Parathyroid adenoma (tissue), 2 donors: ENCODE data around the gene ENTHD1.
"Not testable (repeated sequence)": the region's sequence is repeated elsewhere in the genome, so short reads cannot be mapped to it uniquely, and the experiment has no call there.

Experiments used
- H2AFZ ChIP-seq: fragments of 300-600 bp; sonication (generic); one replicate; pipeline ENCODE4 v1.7.0; 2017; ENCODE audit warnings: antibody characterized with exemption, mild to moderate bottlenecking
- H3K27ac ChIP-seq: fragments of 300-600 bp; sonication (generic); one replicate; pipeline ENCODE4 v1.7.0; 2017
- H3K27me3 ChIP-seq: fragments of 300-600 bp; sonication (generic); one replicate; pipeline ENCODE4 v1.7.0; 2017; ENCODE audit warnings: low read length; ENCODE audit not compliant: control insufficient read depth, insufficient read depth
- H3K36me3 ChIP-seq: fragments of 300-600 bp; sonication (generic); one replicate; pipeline ENCODE4 v1.7.0; 2017; ENCODE audit warnings: low read length; ENCODE audit not compliant: control insufficient read depth, insufficient read depth
- H3K4me1 ChIP-seq: fragments of 300-600 bp; sonication (generic); one replicate; pipeline ENCODE4 v1.7.0; 2017; ENCODE audit warnings: control low read depth
- H3K4me2 ChIP-seq: fragments of 300-600 bp; sonication (generic); one replicate; pipeline ENCODE4 v1.7.0; 2017; ENCODE audit warnings: low read length
- H3K4me3 ChIP-seq: fragments of 300-600 bp; sonication (generic); one replicate; pipeline ENCODE4 v1.7.0; 2017; ENCODE audit warnings: low read depth, low read length
- H3K79me2 ChIP-seq: fragments of 300-600 bp; sonication (generic); one replicate; pipeline ENCODE4 v1.7.0; 2017; ENCODE audit warnings: control low read depth
- H3K9ac ChIP-seq: fragments of 300-600 bp; sonication (generic); one replicate; pipeline ENCODE4 v1.7.0; 2017; ENCODE audit warnings: mild to moderate bottlenecking
- H3K9me3 ChIP-seq: fragments of 300-600 bp; sonication (generic); one replicate; pipeline ENCODE4 v1.7.0; 2017; ENCODE audit warnings: low read length; ENCODE audit not compliant: control insufficient read depth
- TF ChIP-seq, protein P1 (sequence below): fragments of 300-600 bp; sonication (generic); IDR thresholded peaks from one replicate; pipeline ENCODE4 v1.7.0; 2017; ENCODE audit warnings: antibody characterized with exemption, mild to moderate bottlenecking
- donor health status: primary hyperparathyroidism.

ENTHD1 gene

DNA sequence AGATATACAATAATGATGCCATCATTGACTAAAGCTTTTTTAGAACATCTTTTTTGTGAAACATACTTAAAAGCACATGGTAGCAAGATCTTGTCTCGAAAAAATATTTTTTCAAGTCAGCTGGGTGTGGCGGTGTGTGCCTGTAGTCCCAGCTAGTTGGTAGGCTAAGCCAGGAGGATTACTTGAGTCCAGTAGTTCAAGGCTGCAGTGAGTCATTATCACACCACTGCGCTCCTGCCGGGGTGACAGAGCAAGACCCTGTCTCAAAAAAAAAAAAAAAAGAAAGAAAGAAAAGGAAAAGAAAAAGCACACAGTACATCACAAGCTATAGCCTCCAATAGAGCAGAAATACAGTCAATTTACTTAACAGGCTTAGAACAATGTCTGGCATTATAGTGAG is 37.0 kb downstream of the ENTHD1 start:
- no peak overlapping the region for H3K9ac ChIP-seq
- TF ChIP-seq, protein P1, sequence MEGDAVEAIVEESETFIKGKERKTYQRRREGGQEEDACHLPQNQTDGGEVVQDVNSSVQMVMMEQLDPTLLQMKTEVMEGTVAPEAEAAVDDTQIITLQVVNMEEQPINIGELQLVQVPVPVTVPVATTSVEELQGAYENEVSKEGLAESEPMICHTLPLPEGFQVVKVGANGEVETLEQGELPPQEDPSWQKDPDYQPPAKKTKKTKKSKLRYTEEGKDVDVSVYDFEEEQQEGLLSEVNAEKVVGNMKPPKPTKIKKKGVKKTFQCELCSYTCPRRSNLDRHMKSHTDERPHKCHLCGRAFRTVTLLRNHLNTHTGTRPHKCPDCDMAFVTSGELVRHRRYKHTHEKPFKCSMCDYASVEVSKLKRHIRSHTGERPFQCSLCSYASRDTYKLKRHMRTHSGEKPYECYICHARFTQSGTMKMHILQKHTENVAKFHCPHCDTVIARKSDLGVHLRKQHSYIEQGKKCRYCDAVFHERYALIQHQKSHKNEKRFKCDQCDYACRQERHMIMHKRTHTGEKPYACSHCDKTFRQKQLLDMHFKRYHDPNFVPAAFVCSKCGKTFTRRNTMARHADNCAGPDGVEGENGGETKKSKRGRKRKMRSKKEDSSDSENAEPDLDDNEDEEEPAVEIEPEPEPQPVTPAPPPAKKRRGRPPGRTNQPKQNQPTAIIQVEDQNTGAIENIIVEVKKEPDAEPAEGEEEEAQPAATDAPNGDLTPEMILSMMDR = no peak
- no peak overlapping the region for H3K4me3 ChIP-seq

DNA sequence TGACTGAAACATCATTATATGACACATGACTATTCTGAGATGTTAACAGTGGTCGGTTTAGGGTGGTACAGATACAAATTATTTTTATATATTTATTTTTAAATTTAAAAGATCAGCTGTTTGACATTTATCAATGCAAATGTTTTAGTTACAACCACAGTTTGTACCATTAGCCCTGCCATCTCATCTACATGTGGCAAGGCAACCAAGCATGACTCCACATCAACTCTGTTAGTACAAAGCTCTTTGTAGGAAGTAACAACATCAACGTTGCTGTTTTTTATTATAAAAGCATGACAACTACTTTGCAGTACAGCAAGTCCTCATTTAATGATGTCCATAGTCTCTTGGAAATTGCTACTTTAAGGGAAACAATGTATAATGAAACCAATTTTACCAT is 40.8 kb downstream of the ENTHD1 start:
- Histone ChIP-seq H3K9ac (no peak overlapping the region), H3K4me3 (no peak overlapping the region), H3K27me3 (no peaks in the 10 kb centered on the region), H3K79me2 (no peaks in the 10 kb centered on the region), H3K36me3 (no peaks in the 10 kb centered on the region), H3K27ac (no peak overlapping the region), H3K4me2 (no peak overlapping the region), H3K9me3 (no peaks in the 10 kb centered on the region), H2AFZ (no peak overlapping the region), H3K4me1 (no peaks in the 10 kb centered on the region)
- TF ChIP-seq, protein P1 = no peak

More for the DNA sequence above, 37.0 kb downstream of the ENTHD1 start:
- H3K79me2 ChIP-seq = no peaks in the 10 kb centered on the region
- no peaks in the 10 kb centered on the region for H3K4me1 ChIP-seq
- H3K27me3 ChIP-seq = no peaks in the 10 kb centered on the region
- H3K27ac ChIP-seq = no peak overlapping the region
- H3K4me2 ChIP-seq = no peak overlapping the region
- H3K9me3 ChIP-seq = no peaks in the 10 kb centered on the region
- no peak overlapping the region for H2AFZ ChIP-seq
- no peaks in the 10 kb centered on the region for H3K36me3 ChIP-seq

DNA sequence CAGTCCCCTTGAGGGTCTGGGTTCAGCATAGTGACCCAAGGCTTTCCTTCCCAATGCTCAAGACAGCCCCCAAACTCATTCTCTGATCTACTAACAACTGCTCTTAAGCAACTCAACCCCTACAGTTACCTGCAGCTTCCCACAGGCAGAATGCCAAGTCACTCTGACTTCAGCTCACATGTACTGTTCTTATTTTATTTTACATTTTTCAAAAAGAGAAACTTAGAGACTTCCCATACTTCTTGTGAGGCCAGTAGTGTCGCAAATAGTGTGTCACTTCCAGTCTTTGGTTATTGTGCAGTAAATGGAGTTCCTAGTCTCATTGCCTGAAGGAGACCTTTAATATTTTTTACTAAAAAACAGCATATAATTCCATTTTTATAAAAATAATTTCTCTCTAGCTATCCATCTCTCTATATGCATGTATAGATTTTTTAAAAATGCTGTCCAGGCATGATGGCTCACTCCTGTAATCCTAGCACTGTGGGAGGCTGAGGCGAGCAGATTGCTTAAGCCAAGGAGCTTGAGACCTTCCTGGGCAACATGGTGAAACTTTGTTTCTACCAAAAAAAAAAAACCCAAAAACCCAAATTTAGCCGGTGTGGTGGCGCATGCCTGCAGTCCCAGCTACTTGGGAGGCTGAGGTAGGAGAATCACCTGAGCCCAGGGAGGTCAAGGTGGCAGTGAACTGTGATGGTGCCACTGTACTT is 41.8 kb downstream of the ENTHD1 start:
- no peaks in the 10 kb centered on the region for H3K4me1 ChIP-seq
- H3K36me3 ChIP-seq = no peaks in the 10 kb centered on the region
- no peak overlapping the region for H3K4me3 ChIP-seq
- H3K27ac ChIP-seq = no peak overlapping the region
- H3K79me2 ChIP-seq = no peaks in the 10 kb centered on the region
- H3K9me3 ChIP-seq = no peaks in the 10 kb centered on the region
- H3K9ac ChIP-seq = no peak overlapping the region
- no peak overlapping the region for H3K4me2 ChIP-seq
- TF ChIP-seq, protein P1 = no peak
- H3K27me3 ChIP-seq = no peaks in the 10 kb centered on the region
- H2AFZ ChIP-seq = no peak overlapping the region

GRCh38 chr22:39847477-39847876 is 46.1 kb downstream of the ENTHD1 start:
- Histone ChIP-seq H3K36me3 (no peaks in the 10 kb centered on the region), H3K4me2 (no peak overlapping the region), H3K4me3 (no peak overlapping the region), H3K79me2 (no peaks in the 10 kb centered on the region), H3K9me3 (no peaks in the 10 kb centered on the region), H2AFZ (no peak overlapping the region), H3K4me1 (no peaks in the 10 kb centered on the region), H3K27me3 (no peaks in the 10 kb centered on the region), H3K27ac (no peak overlapping the region), H3K9ac (no peak overlapping the region)
- TF ChIP-seq, protein P1 = no peak

DNA sequence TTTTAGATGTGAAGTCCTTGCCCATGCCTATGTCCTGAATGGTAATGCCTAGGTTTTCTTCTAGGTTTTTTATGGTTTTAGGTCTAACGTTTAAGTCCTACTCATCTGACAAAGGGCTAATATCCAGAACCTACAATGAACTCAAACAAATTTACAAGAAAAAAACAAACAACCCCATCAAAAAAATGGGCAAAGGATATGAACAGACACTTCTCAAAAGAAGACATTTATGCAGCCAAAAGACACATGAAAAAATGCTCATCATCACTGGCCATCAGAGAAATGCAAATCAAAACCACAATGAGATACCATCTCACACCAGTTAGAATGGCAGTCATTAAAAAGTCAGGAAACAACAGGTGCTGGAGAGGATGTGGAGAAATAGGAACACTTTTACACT is 47.0 kb downstream of the ENTHD1 start:
- not testable (repeated sequence) for H3K4me3 ChIP-seq, H3K4me2 ChIP-seq, H3K4me1 ChIP-seq, H3K27me3 ChIP-seq, H3K9me3 ChIP-seq, H3K36me3 ChIP-seq, H3K79me2 ChIP-seq, H2AFZ ChIP-seq, H3K9ac ChIP-seq, H3K27ac ChIP-seq
